IMR-90 (cell line): Measurements from ENCODE around the gene NGEF. TPM values are rescaled to one million over a fixed set of nuclear protein-coding genes. Genes with fewer than 3 reads are reported as not detected.

ENCODE experiments used
- ATAC-seq: fragments of 200-7000 bp; cut with Tn5 transposase; 2 replicates; pipeline ENCODE4 v1.9.1; 2020; ENCODE audit warnings: low read depth, mild to moderate bottlenecking, moderate library complexity
- BruUV-seq: library from RNA; stranded (reverse); fragments of 400-500 nt; replicated peaks from 2 replicates; lab custom pipeline; 2021; lab: Mats Ljungman, UMichigan
- CTCF ChIA-PET: fragments of 300-600 bp; formaldehyde crosslinking; extraction: SDS; loops from one replicate; lab custom pipeline; 2021; ENCODE audit warnings: antibody characterized with exemption; lab: Yijun Ruan, JAX
- POLR2A ChIA-PET: fragments of 300-600 bp; sonication (Branson Sonifier 250); formaldehyde crosslinking; loops from one replicate; lab custom pipeline; 2022; ENCODE audit warnings: antibody characterized with exemption; ENCODE audit not compliant: unreplicated experiment; lab: Charles Lee
- DNase-seq: peaks from one replicate; pipeline ENCODE4 v3.0.0; 2013
- H2AFZ ChIP-seq: replicated peaks from 2 replicates; pipeline ENCODE3; 2013; ENCODE audit warnings: low read length, mild to moderate bottlenecking; ENCODE audit not compliant: poor library complexity
- H2AK5ac ChIP-seq: 2 replicates; pipeline ENCODE4 v1.6.1; 2013; ENCODE audit warnings: low read depth, low read length, inconsistent platforms
- H2AK9ac ChIP-seq: replicated peaks from 2 replicates; pipeline ENCODE3; 2013; ENCODE audit warnings: mild to moderate bottlenecking, low read depth, low read length, moderate library complexity; ENCODE audit not compliant: poor library complexity
- H2BK120ac ChIP-seq: 2 replicates; pipeline ENCODE4 v1.6.1; 2013; ENCODE audit warnings: low read depth, low read length, inconsistent platforms
- H2BK15ac ChIP-seq: 3 replicates; pipeline ENCODE4 v1.6.1; 2013; ENCODE audit warnings: low read depth, low read length, inconsistent platforms
- H2BK20ac ChIP-seq: 2 replicates; pipeline ENCODE4 v1.6.1; 2013; ENCODE audit warnings: low read depth, mild to moderate bottlenecking, inconsistent platforms, low read length, moderate library complexity
- H2BK5ac ChIP-seq: 2 replicates; pipeline ENCODE4 v1.6.1; 2013; ENCODE audit warnings: mild to moderate bottlenecking, low read depth, low read length, inconsistent platforms; ENCODE audit not compliant: poor library complexity, severe bottlenecking
- H3K14ac ChIP-seq: replicated peaks from 2 replicates; pipeline ENCODE4 v1.6.1; 2013; ENCODE audit warnings: low read depth, low read length, inconsistent platforms
- H3K18ac ChIP-seq: 2 replicates; pipeline ENCODE4 v1.6.1; 2013; ENCODE audit warnings: low read depth, low read length, control low read depth
- H3K23ac ChIP-seq: 2 replicates; pipeline ENCODE4 v1.6.1; 2013; ENCODE audit warnings: low read depth, low read length, inconsistent platforms
- H3K27ac ChIP-seq: 2 replicates; pipeline ENCODE4 v1.5.1; 2013; ENCODE audit warnings: mild to moderate bottlenecking, control low read depth, low read length; ENCODE audit not compliant: insufficient read depth
- H3K27me3 ChIP-seq: 2 replicates; pipeline ENCODE4 v1.6.1; 2013; ENCODE audit warnings: low read length; ENCODE audit not compliant: control insufficient read depth, insufficient read depth
- H3K36me3 ChIP-seq: 2 replicates; pipeline ENCODE4 v1.6.1; 2013; ENCODE audit warnings: low read length, mixed read lengths; ENCODE audit not compliant: control insufficient read depth, insufficient read depth
- H3K4ac ChIP-seq: 2 replicates; pipeline ENCODE4 v1.6.1; 2013; ENCODE audit warnings: low read depth, low read length, inconsistent platforms
- H3K4me1 ChIP-seq: 2 replicates; pipeline ENCODE4 v1.6.1; 2013; ENCODE audit warnings: low read length, mixed read lengths; ENCODE audit not compliant: control insufficient read depth, insufficient read depth
- H3K4me2 ChIP-seq: 2 replicates; pipeline ENCODE4 v1.6.1; 2013; ENCODE audit warnings: low read depth, mild to moderate bottlenecking, control low read depth, low read length, moderate library complexity
- H3K4me3 ChIP-seq: 2 replicates; pipeline ENCODE4 v1.5.1; 2013; ENCODE audit warnings: low read depth, mild to moderate bottlenecking, control low read depth, low read length, moderate library complexity; ENCODE audit not compliant: insufficient read depth
- H3K56ac ChIP-seq: 2 replicates; pipeline ENCODE4 v1.6.1; 2013; ENCODE audit warnings: low read length, inconsistent platforms; ENCODE audit not compliant: insufficient read depth; ENCODE audit errors: extremely low read depth
- H3K79me1 ChIP-seq, 2 experiments: 2 replicates each; pipeline ENCODE4 v1.6.1; 2013; ENCODE audit warnings: low read length in 2 of 2, inconsistent platforms in 1 of 2, low read depth in 1 of 2
- H3K9ac ChIP-seq: 2 replicates; pipeline ENCODE4 v1.6.1; 2013; ENCODE audit warnings: low read depth, low read length, control low read depth
- H3K9me1 ChIP-seq: 2 replicates; pipeline ENCODE4 v1.6.1; 2013; ENCODE audit warnings: low read length, inconsistent platforms; ENCODE audit not compliant: insufficient read depth
- H3K9me3 ChIP-seq: 2 replicates; pipeline ENCODE4 v1.6.1; 2013; ENCODE audit warnings: low read length; ENCODE audit not compliant: control insufficient read depth, insufficient read depth
- H4K20me1 ChIP-seq: 2 replicates; pipeline ENCODE4 v1.6.1; 2013; ENCODE audit warnings: low read length, inconsistent platforms; ENCODE audit not compliant: insufficient read depth
- H4K5ac ChIP-seq: 2 replicates; pipeline ENCODE4 v1.6.1; 2013; ENCODE audit warnings: mild to moderate bottlenecking, low read depth, low read length, control low read depth
- H4K8ac ChIP-seq, 2 experiments: 2 replicates each; pipeline ENCODE4 v1.6.1; 2013; ENCODE audit warnings: low read depth in 2 of 2, low read length in 2 of 2, control low read depth in 1 of 2, inconsistent platforms in 1 of 2
- H4K91ac ChIP-seq: 2 replicates; pipeline ENCODE4 v1.6.1; 2013; ENCODE audit warnings: low read depth, low read length, inconsistent platforms; ENCODE audit not compliant: insufficient read depth
- BHLHE40 ChIP-seq: fragments of 150-350 bp; IDR thresholded peaks from 2 replicates; pipeline ENCODE4 v1.6.1; 2016; ENCODE audit warnings: mild to moderate bottlenecking, low read depth, low read length
- CEBPB ChIP-seq: IDR thresholded peaks from 2 replicates; pipeline ENCODE4 v1.6.1; 2012; ENCODE audit warnings: low read depth, low read length, improper control_type of control experiment
- CHD1 ChIP-seq: IDR thresholded peaks from 2 replicates; pipeline ENCODE4 v1.6.1; 2012; ENCODE audit warnings: low read depth, low read length, improper control_type of control experiment
- CTCF ChIP-seq: conservative IDR thresholded peaks from 2 replicates; pipeline ENCODE4 v1.5.1; 2012; ENCODE audit warnings: mild to moderate bottlenecking, low read depth, low read length, improper control_type of control experiment
- ELK1 ChIP-seq: fragments of 150-350 bp; IDR thresholded peaks from 2 replicates; pipeline ENCODE4 v1.6.1; 2016; ENCODE audit warnings: low read depth, mild to moderate bottlenecking, low read length, moderate library complexity, borderline replicate concordance
- FOS ChIP-seq: fragments of 150-350 bp; IDR thresholded peaks from 2 replicates; pipeline ENCODE4 v1.6.1; 2016; ENCODE audit warnings: low read depth, low read length
- MAFK ChIP-seq: IDR thresholded peaks from 2 replicates; pipeline ENCODE4 v1.6.1; 2012; ENCODE audit warnings: low read depth, low read length, improper control_type of control experiment
- MAZ ChIP-seq: IDR thresholded peaks from 2 replicates; pipeline ENCODE4 v1.6.1; 2012; ENCODE audit warnings: low read depth, mild to moderate bottlenecking, low read length, improper control_type of control experiment, moderate library complexity, borderline replicate concordance
- MXI1 ChIP-seq: IDR thresholded peaks from 2 replicates; pipeline ENCODE4 v1.6.1; 2012; ENCODE audit warnings: low read depth, mild to moderate bottlenecking, low read length, moderate library complexity, borderline replicate concordance
- NFE2L2 ChIP-seq: fragments of 150-350 bp; IDR thresholded peaks from 2 replicates; pipeline ENCODE4 v1.6.1; 2016; ENCODE audit warnings: low read depth, mild to moderate bottlenecking, low read length
- POLR2A ChIP-seq: IDR thresholded peaks from 2 replicates; pipeline ENCODE4 v1.6.1; 2012; ENCODE audit warnings: mild to moderate bottlenecking, low read depth, low read length
- RAD21 ChIP-seq: IDR thresholded peaks from 2 replicates; pipeline ENCODE4 v1.6.1; 2012; ENCODE audit warnings: low read length, improper control_type of control experiment
- RCOR1 ChIP-seq: IDR thresholded peaks from 2 replicates; pipeline ENCODE4 v1.6.1; 2012; ENCODE audit warnings: mild to moderate bottlenecking, low read length, improper control_type of control experiment; ENCODE audit not compliant: insufficient replicate concordance
- RFX5 ChIP-seq: IDR thresholded peaks from 2 replicates; pipeline ENCODE4 v1.8.0; 2012; ENCODE audit warnings: low read depth, mild to moderate bottlenecking, low read length, moderate library complexity
- SMC3 ChIP-seq: fragments of 150-350 bp; IDR thresholded peaks from 2 replicates; pipeline ENCODE4 v1.6.1; 2016; ENCODE audit warnings: low read depth, mild to moderate bottlenecking, antibody characterized with exemption, low read length, moderate library complexity
- USF2 ChIP-seq: fragments of 150-350 bp; IDR thresholded peaks from 2 replicates; pipeline ENCODE4 v1.6.1; 2017; ENCODE audit warnings: mild to moderate bottlenecking, antibody characterized with exemption, low read length, low read depth
- WGBS, 2 experiments: methylation state at CpG; one replicate each; pipeline versions ENCODE4 v1.1.5 to v1.1.7; 2013; ENCODE audit warnings: missing lambda C conversion rate in 2 of 2; ENCODE audit not compliant: insufficient read length in 1 of 2; ENCODE audit errors: extremely low coverage in 2 of 2; 5-methylcytosine and 5-hydroxymethylcytosine counted together
- dilution Hi-C: fragments of 300-500 bp; cut with HindIII; formaldehyde crosslinking; loops from one replicate; pipeline ENCODE4 v1.14.3; 2018; ENCODE audit warnings: low sequenced_read_pairs; ENCODE audit not compliant: unreplicated experiment
- in situ Hi-C: fragments of 300-500 bp; cut with MboI; formaldehyde crosslinking; loops from 3 replicates; pipeline ENCODE4 v1.14.3; 2019; ENCODE audit warnings: low sequenced_read_pairs, inconsistent platforms, mixed read lengths
- intact Hi-C: fragments of 100-400 bp; cut with micrococcal nuclease; formaldehyde crosslinking; loops from 2 replicates; pipeline ENCODE4 v1.10.0; 2022
- polyA plus RNA-seq, 3 experiments: library from polyadenylated mRNA; depleted of rRNA; stranded (reverse); fragments of >200 nt; gene quantifications; 2 replicates each; pipeline ENCODE4 v1.2.3, GENCODE V29; 2012; ENCODE audit warnings: low replicate concordance in 1 of 3
- total RNA-seq: library from RNA; depleted of rRNA; stranded (reverse); fragments of >200 nt; gene quantifications from 2 replicates; pipeline ENCODE4 v1.2.3, GENCODE V29; 2012

NGEF gene
- total and polyA plus RNA-seq, 2 of the 4 experiments (the other 2 are of a cell fraction) = 1.1 to 1.7 TPM

- intact Hi-C loops = no loop called here
- Histone ChIP-seq H3K79me1 (no peaks in the 10 kb centered on the region), H3K14ac (no peak overlapping the region), H2BK120ac (no peak overlapping the region), H2BK20ac (no peak overlapping the region), H2AK5ac (no peak overlapping the region), H3K4me1 (peaks cover 1% of the 10 kb centered on the region; the same call in 1 of the 2 replicates), H2AFZ (peak overlapping the region; percentile 14), H4K20me1 (no peaks in the 10 kb centered on the region), H3K9ac (no peak overlapping the region), H4K91ac (no peak overlapping the region), H3K27me3 (no peaks in the 10 kb centered on the region; the same call in 1 of the 2 replicates), H3K9me3 (no peaks in the 10 kb centered on the region), H3K27ac (no peak overlapping the region), H2BK5ac (no peak overlapping the region), H3K9me1 (0 out of 2 replicates have a peak, but pooled peaks cover 5% of the 10 kb centered on the region), H4K5ac (no peak overlapping the region), H3K23ac (no peak overlapping the region), H2AK9ac (no peak overlapping the region), H3K4me3 (no peak overlapping the region), H2BK15ac (no peak overlapping the region), H3K4me2 (no peak overlapping the region), H3K36me3 (no peaks in the 10 kb centered on the region), H3K56ac (no peak overlapping the region), H3K18ac (no peak overlapping the region), H3K4ac (no peak overlapping the region), H4K8ac (no peak overlapping the region)
- 94% methylated on average over 3 of the region's 9 CpGs; no CpG with 5 or more reads in 1 of the 2 experiments for WGBS, 2 experiments
- DNase-seq (no peak), ATAC-seq (no peak)
- TF ChIP-seq RFX5 = no peak
- TF ChIP-seq RAD21 = no peak
- TF ChIP-seq BHLHE40 = no peak
- TF ChIP-seq ELK1 = no peak
- no peak for TF ChIP-seq NFE2L2
- TF ChIP-seq FOS = no peak
- no peak for TF ChIP-seq CHD1
- TF ChIP-seq USF2 = no peak
- no peak for TF ChIP-seq POLR2A
- no peak for TF ChIP-seq SMC3
- no peak for TF ChIP-seq RCOR1
- TF ChIP-seq MXI1 = no peak
- TF ChIP-seq MAFK = no peak
- TF ChIP-seq CTCF = no peak
- no peak for TF ChIP-seq CEBPB
- no peak for TF ChIP-seq MAZ
- no TSS peak for BruUV-seq
- ChIA-PET CTCF (no interaction called here), POLR2A (no interaction called here)
- in situ Hi-C loops = no loop called here
- dilution Hi-C loops = no loop called here
These were observed 118.8 kb downstream of the NGEF start for GRCh38 chr2:232894251-232894650.
